Heart right ventricle (tissue), 16 donors: ENCODE data around the gene LRRC27. TPM values are rescaled to one million over a fixed set of nuclear protein-coding genes. Genes with fewer than 3 reads are reported as not detected.
A peak's percentile ranks its signal among the peaks of the same experiment; 100 is the strongest.

ENCODE experiments used
- ATAC-seq, 8 donors: fragments of 200-7000 bp; cut with Tn5 transposase; one replicate each; pipeline ENCODE4 v1.9.1; 2020; ENCODE audit warnings: mild to moderate bottlenecking in 8 of 8, moderate library complexity in 8 of 8, moderate number of reproducible peaks in 1 of 8
- DNase-seq, 2 donors: peaks; one replicate each; pipeline ENCODE4 v3.0.0-alpha.2; 2020
- H3K27ac ChIP-seq, 10 donors: fragments of 200-600 bp; sonication (generic) in 2 of 10; one replicate each; pipeline versions ENCODE4 v1.5.0 to v1.8.0; 2020 to 2022; ENCODE audit warnings: mild to moderate bottlenecking in 3 of 10
- H3K27me3 ChIP-seq, 7 donors: fragments of 200-600 bp; one replicate each; pipeline ENCODE4 v1.8.0; 2021 to 2022; ENCODE audit warnings: mild to moderate bottlenecking in 2 of 7
- H3K36me3 ChIP-seq, 9 donors: fragments of 200-600 bp; sonication (generic) in 1 of 9; one replicate each; pipeline versions ENCODE4 v1.5.0 to v1.8.0; 2020 to 2022; ENCODE audit warnings: mild to moderate bottlenecking in 2 of 9
- H3K4me1 ChIP-seq, 9 donors: fragments of 200-600 bp; sonication (generic) in 1 of 9; one replicate each; pipeline versions ENCODE4 v1.5.0 to v1.8.0; 2020 to 2022; ENCODE audit warnings: mild to moderate bottlenecking in 4 of 9
- H3K4me3 ChIP-seq, 10 donors: fragments of 200-600 bp; sonication (generic) in 2 of 10; one replicate each; pipeline versions ENCODE4 v1.5.0 to v1.8.0; 2020 to 2022; ENCODE audit warnings: mild to moderate bottlenecking in 7 of 10, moderate library complexity in 2 of 10
- H3K9me3 ChIP-seq, 11 donors: fragments of 200-600 bp in 10 of 11; sonication (generic) in 2 of 11; one replicate each; pipeline versions ENCODE4 v1.5.0 to v1.8.0; 2013 to 2022; ENCODE audit warnings: mild to moderate bottlenecking in 2 of 11, control low read depth in 1 of 11, moderate library complexity in 1 of 11
- WGBS, 2 donors: extraction: QIAGEN DNeasy Blood & Tissue Kit; methylation state at CpG; one replicate each; pipeline ENCODE4 v1.1.7; 2013; ENCODE audit warnings: inconsistent platforms in 1 of 2; 5-methylcytosine and 5-hydroxymethylcytosine counted together
- intact Hi-C, 10 donors: fragments of 100-400 bp; cut with DNase I; formaldehyde crosslinking; loops; one replicate each; pipeline versions ENCODE4 v1.11.1 to v1.14.2; 2022
- polyA plus RNA-seq, 2 donors: library from polyadenylated mRNA; stranded (reverse); fragments of 200-250 nt; gene quantifications; one replicate each; pipeline ENCODE4 v1.2.3, GENCODE V29; 2013
- total RNA-seq, 10 donors: library from RNA; stranded (reverse); fragmentation: NEBNext Ultra II Directional in 3 of 10; extraction: Animal tissue kit (Norgen Biotek cat#: 25700) in 3 of 10; gene quantifications; one replicate each; pipeline versions ENCODE4 v1.2.1 to v1.2.4, GENCODE V29; 2021 to 2023
- TF ChIP-seq, protein P1 (sequence below), 9 donors: fragments of 200-600 bp; sonication (generic) in 2 of 9; IDR thresholded peaks; one replicate each; pipeline versions ENCODE4 v1.5.0 to v1.8.0; 2021 to 2022; ENCODE audit warnings: antibody characterized with exemption in 9 of 9, mild to moderate bottlenecking in 5 of 9, moderate library complexity in 1 of 9
- donor health status: Arrhythmogenic right ventricular cardiomyopathy.
- donor health status: ischemic (EF 13 %, LVEDD 7.1; RV severe dilation, severe dysfunction).
- donor health status: healthy with polysubstance abuse.
- donor health status: DM: no; HTN: yes; CAD: no.
- donor health status: DM: no; HTN: no; CAD: no.
- donor health status: ischemic (EF 25% LVEDD 6.9; RV normal size, moderate dysfunction).
- donor health status: ischemic (EF 25% LVEDD 5.7; RV mildly dilated, moderate dysfunction).
- donor health status: healthy.
- donor health status: DM: yes; HTN: yes; CAD: no.
- donor health status: Ischemic cardiomyopathy.
- donor health status: ischemic (EF 35%, LVEDD 5.7; RV mildly dilated, moderate dysfunction).
- donor health status: nonischemic (EF 11% LVEDD 7.7; RV severe dilation, severe dysfunction).
- donor health status: DM: yes; HTN: yes; CAD: no.
- donor health status: PGD.
- donor health status: ischemic (EF 29% LVEDD 5.4; RV normal size, mild dysfunction).
- donor health status: nonischemic (EF 23%, LVEDD 6.1; RV moderate dilation, normal function).

The LRRC27 gene
- total and polyA plus RNA-seq, 12 donors: 3.0 to 8.1 (median 4.7) TPM

DNA sequence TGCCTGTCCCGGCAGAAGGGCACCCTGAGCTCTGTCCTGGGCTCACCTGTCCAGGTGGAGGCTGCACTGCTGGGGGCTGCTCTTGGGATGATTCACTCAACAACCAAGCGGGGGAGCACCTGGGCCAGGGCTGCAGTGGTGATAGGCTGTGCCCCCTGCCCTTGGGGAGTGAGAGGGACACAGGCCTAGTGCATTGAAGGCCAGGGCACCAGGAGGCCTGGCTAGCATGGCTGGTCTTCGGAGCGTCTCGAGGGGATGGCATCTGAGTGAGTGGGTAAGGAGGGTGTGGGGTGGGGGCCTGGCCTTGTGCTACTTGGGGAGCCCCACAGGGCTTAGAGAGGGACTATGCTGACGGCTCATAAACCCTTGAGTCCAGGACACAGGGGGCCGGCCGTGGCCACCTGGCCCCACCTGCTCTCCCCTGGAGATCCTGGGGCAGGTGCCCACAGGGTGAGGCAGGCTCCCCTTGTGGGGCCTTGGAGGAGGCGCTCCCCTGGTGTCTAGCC lies 68.1 kb downstream of the LRRC27 start:
- Histone ChIP-seq H3K36me3 (peaks cover 0 to 6% (median 3%) of the 10 kb centered on the region in 9 donors), H3K27me3 (no peaks in the 10 kb centered on the region), H3K4me1 (peaks cover 18 to 63% (median 49%) of the 10 kb centered on the region in 9 donors), H3K9me3 (no peaks in the 10 kb centered on the region), H3K27ac (peak overlapping the region in 9 of 10 donors; percentile 65 to 84 (median 73)), H3K4me3 (no peak overlapping the region)
- intact Hi-C loops: loop anchor here in 1 of 10 donors (5.0 kb wide), 1 partner anchor 47 kb away; no protein-coding TSS in a partner anchor
- ATAC-seq: no peak
- DNase-seq: peak in 1 of 2 donors; percentile 14
- 88 to 94% methylated on average over 9 of the region's 9 CpGs for WGBS, 2 donors
- TF ChIP-seq, protein P1, sequence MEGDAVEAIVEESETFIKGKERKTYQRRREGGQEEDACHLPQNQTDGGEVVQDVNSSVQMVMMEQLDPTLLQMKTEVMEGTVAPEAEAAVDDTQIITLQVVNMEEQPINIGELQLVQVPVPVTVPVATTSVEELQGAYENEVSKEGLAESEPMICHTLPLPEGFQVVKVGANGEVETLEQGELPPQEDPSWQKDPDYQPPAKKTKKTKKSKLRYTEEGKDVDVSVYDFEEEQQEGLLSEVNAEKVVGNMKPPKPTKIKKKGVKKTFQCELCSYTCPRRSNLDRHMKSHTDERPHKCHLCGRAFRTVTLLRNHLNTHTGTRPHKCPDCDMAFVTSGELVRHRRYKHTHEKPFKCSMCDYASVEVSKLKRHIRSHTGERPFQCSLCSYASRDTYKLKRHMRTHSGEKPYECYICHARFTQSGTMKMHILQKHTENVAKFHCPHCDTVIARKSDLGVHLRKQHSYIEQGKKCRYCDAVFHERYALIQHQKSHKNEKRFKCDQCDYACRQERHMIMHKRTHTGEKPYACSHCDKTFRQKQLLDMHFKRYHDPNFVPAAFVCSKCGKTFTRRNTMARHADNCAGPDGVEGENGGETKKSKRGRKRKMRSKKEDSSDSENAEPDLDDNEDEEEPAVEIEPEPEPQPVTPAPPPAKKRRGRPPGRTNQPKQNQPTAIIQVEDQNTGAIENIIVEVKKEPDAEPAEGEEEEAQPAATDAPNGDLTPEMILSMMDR (IDR thresholded peaks at IDR 0.05): no peak

DNA sequence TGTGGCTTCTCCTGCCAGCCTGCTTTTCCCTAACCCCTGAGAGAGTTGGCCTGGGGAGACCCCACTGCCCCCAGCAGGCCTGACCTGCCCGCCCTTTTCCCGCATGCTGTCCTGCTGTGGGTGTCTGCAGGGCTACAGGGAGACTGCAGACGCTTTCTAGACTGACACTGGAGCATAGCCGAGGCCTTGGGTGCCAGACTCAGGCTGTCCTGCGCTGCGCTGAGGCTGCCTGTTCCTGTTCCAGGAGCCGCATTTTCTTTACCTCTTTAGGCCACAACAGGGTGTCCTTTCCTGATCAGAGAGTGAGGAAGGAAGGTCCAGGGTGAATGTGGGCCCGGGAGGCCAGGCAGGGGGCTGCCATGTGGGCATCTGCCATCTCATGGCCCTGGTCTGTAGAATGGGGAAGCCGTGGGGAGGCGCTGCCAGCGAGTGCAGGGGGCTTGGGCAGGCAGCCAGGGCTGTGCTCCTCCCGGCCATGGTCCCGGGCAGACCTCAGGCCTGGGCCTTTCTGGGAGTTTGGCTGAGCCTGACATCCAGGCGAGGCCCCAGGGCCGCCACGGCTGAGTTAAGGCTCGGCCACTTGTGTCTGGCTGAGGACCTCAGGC lies 68.7 kb downstream of the LRRC27 start:
- peak overlapping the region; percentile 54 to 84 (median 72) for H3K27ac ChIP-seq
- no peaks in the 10 kb centered on the region for H3K9me3 ChIP-seq
- 49 to 59% methylated on average over 17 of the region's 17 CpGs for WGBS, 2 donors
- ATAC-seq (peak in 4 of 8 donors; percentile 10 to 36 (median 20)), DNase-seq (peak in 1 of 2 donors; percentile 32)
- no peaks in the 10 kb centered on the region for H3K27me3 ChIP-seq
- TF ChIP-seq, protein P1 (IDR thresholded peaks at IDR 0.05): no peak
- peaks cover 18 to 57% (median 44%) of the 10 kb centered on the region in 9 donors for H3K4me1 ChIP-seq
- intact Hi-C loops: loop anchor here in 1 of 10 donors (5.0 kb wide), 1 partner anchor 47 kb away; no protein-coding TSS in a partner anchor
- H3K4me3 ChIP-seq: no peak overlapping the region
- H3K36me3 ChIP-seq: peaks cover 0 to 11% (median 8%) of the 10 kb centered on the region in 9 donors

DNA sequence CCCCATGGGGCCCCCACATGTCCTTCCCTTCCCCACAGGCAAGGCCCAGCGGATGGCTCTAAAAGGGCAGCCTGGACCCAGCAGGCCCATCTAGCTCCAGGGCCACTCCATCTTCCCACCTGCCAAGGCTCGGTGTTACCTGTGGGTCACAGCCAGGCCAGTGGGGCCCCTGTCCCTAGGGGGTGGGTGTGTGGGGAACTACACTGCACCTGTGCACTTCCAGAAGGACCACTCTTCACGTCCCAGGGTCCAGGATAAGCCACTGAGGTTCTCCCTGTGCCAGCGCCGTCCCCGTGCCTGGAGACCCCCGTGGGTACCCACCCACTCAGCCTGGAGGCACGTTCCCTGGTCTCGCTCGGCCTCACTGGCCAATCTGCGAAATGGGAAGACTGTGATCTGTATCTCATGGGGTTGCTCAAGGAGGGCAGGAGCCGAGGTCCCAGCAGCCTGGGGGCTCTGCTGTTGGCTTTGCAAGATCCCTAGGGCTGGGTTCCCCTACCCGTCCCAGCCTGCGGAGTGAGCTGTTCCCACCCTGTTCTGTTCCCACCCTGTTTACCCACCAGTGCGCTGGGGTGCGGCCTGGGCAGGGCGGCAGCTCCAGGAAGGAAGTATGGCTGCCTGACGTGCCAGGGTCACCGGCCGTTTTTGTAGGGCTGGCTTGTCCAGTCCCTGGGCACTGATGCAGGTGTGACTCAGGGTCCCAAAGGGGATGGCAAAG lies 69.6 kb downstream of the LRRC27 start:
- intact Hi-C loops: loop anchor here in 1 of 10 donors (5.0 kb wide), 1 partner anchor 46 kb away; no protein-coding TSS in a partner anchor
- TF ChIP-seq, protein P1 (IDR thresholded peaks at IDR 0.05): no peak
- DNase-seq: no peak
- no peaks in the 10 kb centered on the region for H3K27me3 ChIP-seq
- H3K4me3 ChIP-seq: no peak overlapping the region
- peak in 2 of 8 donors; percentile 3 to 25 for ATAC-seq
- H3K36me3 ChIP-seq: peaks cover 0 to 20% (median 11%) of the 10 kb centered on the region in 9 donors
- 81 to 87% methylated on average over 20 of the region's 20 CpGs for WGBS, 2 donors
- peaks cover 18 to 51% (median 39%) of the 10 kb centered on the region in 9 donors for H3K4me1 ChIP-seq
- no peaks in the 10 kb centered on the region for H3K9me3 ChIP-seq
- peak overlapping the region; percentile 54 to 84 (median 72) for H3K27ac ChIP-seq

- Histone ChIP-seq H3K36me3 (peaks cover 0 to 26% (median 11%) of the 10 kb centered on the region in 9 donors), H3K4me3 (no peak overlapping the region), H3K9me3 (no peaks in the 10 kb centered on the region), H3K27me3 (no peaks in the 10 kb centered on the region), H3K27ac (no peak overlapping the region), H3K4me1 (peaks cover 15 to 58% (median 41%) of the 10 kb centered on the region in 9 donors)
- WGBS, 2 donors: 92 to 93% methylated on average over 24 of the region's 24 CpGs
- TF ChIP-seq, protein P1 (IDR thresholded peaks at IDR 0.05): no peak
- ATAC-seq: no peak
- no peak for DNase-seq
- intact Hi-C loops: loop anchor here in 1 of 10 donors (5.0 kb wide), 1 partner anchor 44 kb away; no protein-coding TSS in a partner anchor
These were observed 70.8 kb downstream of the LRRC27 start for GRCh38 chr10:132402781-132403241.
